ENCODE measurements around the gene DGAT2.
"Not testable (repeated sequence)": the region's sequence is repeated elsewhere in the genome, so short reads cannot be mapped to it uniquely, and the experiment has no call there.

Gene DGAT2

GRCh38 chr11:75735181-75735845, 33.3 kb upstream of the DGAT2 start:
- no peak for TF ChIP-seq POLR2A (IDR thresholded peaks at IDR 0.05; ENCODE audit: low read depth, low read length)
- FAIRE-seq (no peak), DNase-seq (ENCODE audit: insufficient read length, low spot score) (no peak)

GRCh38 chr11:75737314-75737713, 31.3 kb upstream of the DGAT2 start:
- DNase-seq (ENCODE audit: insufficient read length, low spot score) (no peak), FAIRE-seq (no peak)
- no peak for TF ChIP-seq POLR2A (IDR thresholded peaks at IDR 0.05; ENCODE audit: low read depth, low read length)

GRCh38 chr11:75740681-75741080, 27.9 kb upstream of the DGAT2 start:
- no peak for TF ChIP-seq POLR2A (IDR thresholded peaks at IDR 0.05; ENCODE audit: low read depth, low read length)
- DNase-seq (ENCODE audit: insufficient read length, low spot score): no peak
- FAIRE-seq: no peak

GRCh38 chr11:75743159-75743558, 25.4 kb upstream of the DGAT2 start:
- not testable (repeated sequence) for DNase-seq (ENCODE audit: insufficient read length, low spot score); FAIRE-seq

GRCh38 chr11:75743711-75744563, 24.6 kb upstream of the DGAT2 start:
- no peak for FAIRE-seq
- DNase-seq (ENCODE audit: insufficient read length, low spot score): no peak
- TF ChIP-seq POLR2A (IDR thresholded peaks at IDR 0.05; ENCODE audit: low read depth, low read length): no peak

- no peak for DNase-seq (ENCODE audit: insufficient read length, low spot score)
- TF ChIP-seq POLR2A (IDR thresholded peaks at IDR 0.05; ENCODE audit: low read depth, low read length): no peak
- FAIRE-seq: no peak
Measured at GRCh38 chr11:75745807-75746206, 22.8 kb upstream of the DGAT2 start.

- not testable (repeated sequence) for FAIRE-seq; DNase-seq (ENCODE audit: insufficient read length, low spot score)
Measured at GRCh38 chr11:75748729-75749273, 19.8 kb upstream of the DGAT2 start.

- not testable (repeated sequence) for FAIRE-seq; DNase-seq (ENCODE audit: insufficient read length, low spot score)
Measured at GRCh38 chr11:75754933-75755332, 13.6 kb upstream of the DGAT2 start.

GRCh38 chr11:75757651-75758050, 10.9 kb upstream of the DGAT2 start:
- DNase-seq (ENCODE audit: insufficient read length, low spot score) (no peak), FAIRE-seq (no peak)
- no peak for TF ChIP-seq POLR2A (IDR thresholded peaks at IDR 0.05; ENCODE audit: low read depth, low read length)

GRCh38 chr11:75759832-75760231, 8.7 kb upstream of the DGAT2 start:
- FAIRE-seq (no peak), DNase-seq (ENCODE audit: insufficient read length, low spot score) (no peak)
- TF ChIP-seq POLR2A (IDR thresholded peaks at IDR 0.05; ENCODE audit: low read depth, low read length): no peak

- no peak for FAIRE-seq
- TF ChIP-seq POLR2A (IDR thresholded peaks at IDR 0.05; ENCODE audit: low read depth, low read length): no peak
- DNase-seq (ENCODE audit: insufficient read length, low spot score): no peak
Measured at GRCh38 chr11:75760243-75760642, 8.3 kb upstream of the DGAT2 start.

GRCh38 chr11:75760710-75761493, 7.7 kb upstream of the DGAT2 start:
- TF ChIP-seq POLR2A (IDR thresholded peaks at IDR 0.05; ENCODE audit: low read depth, low read length): no peak
- FAIRE-seq: no peak
- no peak for DNase-seq (ENCODE audit: insufficient read length, low spot score)

- FAIRE-seq: no peak
- TF ChIP-seq POLR2A (IDR thresholded peaks at IDR 0.05; ENCODE audit: low read depth, low read length): no peak
Measured at GRCh38 chr11:75762158-75762557, 6.4 kb upstream of the DGAT2 start.

GRCh38 chr11:75762885-75763284, 5.7 kb upstream of the DGAT2 start:
- no peak for DNase-seq (ENCODE audit: insufficient read length, low spot score)
- FAIRE-seq: no peak
- no peak for TF ChIP-seq POLR2A (IDR thresholded peaks at IDR 0.05; ENCODE audit: low read depth, low read length)

More at GRCh38 chr11:75762158-75762557, 6.4 kb upstream of the DGAT2 start:
- DNase-seq (ENCODE audit: insufficient read length, low spot score): no peak

All from H54 (cell line).